ENCODE data around the gene HRNR. TPM values are rescaled to one million over a fixed set of nuclear protein-coding genes. Genes with fewer than 3 reads are reported as not detected.

The HRNR gene
- polyA plus RNA-seq, 1 donor from 2014 or later = not detected

DNA sequence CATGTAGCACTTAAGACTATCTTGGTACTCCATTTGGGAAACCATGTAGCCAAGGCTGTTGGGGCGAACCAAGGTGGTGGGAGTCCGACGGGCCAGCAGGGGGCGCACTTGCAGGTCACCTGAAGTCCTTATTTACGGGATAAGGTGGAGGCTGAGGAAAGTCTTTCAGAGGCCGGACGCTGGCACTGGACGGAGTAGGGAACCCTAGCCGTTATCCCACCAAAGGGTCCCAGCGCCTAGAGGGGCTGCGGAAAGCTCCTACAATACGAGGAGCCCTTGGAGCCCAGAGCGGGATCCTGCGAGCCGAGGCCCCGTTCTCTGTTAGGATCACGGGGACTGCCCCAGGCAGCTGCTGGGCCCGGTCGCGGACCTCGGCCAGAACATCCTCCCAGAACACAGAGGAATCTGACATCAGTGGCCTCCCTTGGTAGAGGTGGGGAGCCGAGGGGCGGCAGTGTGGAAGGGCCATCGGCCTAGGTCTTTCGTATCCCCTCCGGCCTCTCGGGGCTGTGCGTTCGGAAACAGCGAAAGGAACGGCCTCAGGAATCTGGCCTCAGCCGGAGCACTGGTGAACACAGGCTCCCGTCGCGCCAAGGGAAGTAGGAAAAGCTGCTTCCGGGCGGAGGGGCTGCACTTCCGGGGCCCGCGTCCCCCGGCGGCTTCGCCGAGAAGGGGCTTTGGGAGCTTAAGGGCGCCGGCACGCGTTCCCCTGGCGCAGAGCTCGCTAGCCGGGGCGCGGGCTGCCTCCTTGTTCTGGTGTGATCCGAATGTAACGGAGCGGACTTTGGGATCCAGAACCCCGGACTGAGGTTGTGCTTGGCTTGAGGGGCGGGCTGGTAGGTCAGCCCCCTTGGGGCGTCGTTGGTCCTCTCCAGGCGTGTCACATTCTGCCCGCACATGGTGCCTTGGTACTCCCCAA is 35.1 kb downstream of the HRNR start:
- no peaks in the 10 kb centered on the region for H3K27me3 ChIP-seq (ENCODE audit: insufficient read depth, low read depth, low read length)
- H3K4me2 ChIP-seq (ENCODE audit: low read length) = no peak overlapping the region
- H3K9me2 ChIP-seq (ENCODE audit: insufficient read depth, low read length) = no peaks in the 10 kb centered on the region
- TF ChIP-seq MXI1 (conservative IDR thresholded peaks at IDR 0.05; ENCODE audit: poor library complexity, severe bottlenecking) (no peak), SMC3 (conservative IDR thresholded peaks at IDR 0.05; ENCODE audit: poor library complexity) (no peak), EZH2 (IDR thresholded peaks at IDR 0.05; ENCODE audit: borderline replicate concordance, insufficient read depth, low read length, poor library complexity, severe bottlenecking) (no peak)
- no peak overlapping the region for H2AFZ ChIP-seq (ENCODE audit: low read depth, low read length)
- no peaks in the 10 kb centered on the region for H4K20me1 ChIP-seq (ENCODE audit: insufficient read depth)
- no peak overlapping the region for H3K9ac ChIP-seq (ENCODE audit: low read length)
- no peaks in the 10 kb centered on the region for H3K9me3 ChIP-seq (ENCODE audit: low read length)
- H3K27ac ChIP-seq (ENCODE audit: low read length) = no peak overlapping the region
- no peaks in the 10 kb centered on the region for H3K36me3 ChIP-seq (ENCODE audit: insufficient read depth, low read length)
- H3K4me3 ChIP-seq (ENCODE audit: low read length) = no peak overlapping the region
- no peaks in the 10 kb centered on the region for H3K79me2 ChIP-seq (replicated peaks; ENCODE audit: insufficient read depth, low read length)
- no peaks in the 10 kb centered on the region for H3F3A ChIP-seq (ENCODE audit: insufficient read depth, low read length, poor library complexity, severe bottlenecking)

DNA sequence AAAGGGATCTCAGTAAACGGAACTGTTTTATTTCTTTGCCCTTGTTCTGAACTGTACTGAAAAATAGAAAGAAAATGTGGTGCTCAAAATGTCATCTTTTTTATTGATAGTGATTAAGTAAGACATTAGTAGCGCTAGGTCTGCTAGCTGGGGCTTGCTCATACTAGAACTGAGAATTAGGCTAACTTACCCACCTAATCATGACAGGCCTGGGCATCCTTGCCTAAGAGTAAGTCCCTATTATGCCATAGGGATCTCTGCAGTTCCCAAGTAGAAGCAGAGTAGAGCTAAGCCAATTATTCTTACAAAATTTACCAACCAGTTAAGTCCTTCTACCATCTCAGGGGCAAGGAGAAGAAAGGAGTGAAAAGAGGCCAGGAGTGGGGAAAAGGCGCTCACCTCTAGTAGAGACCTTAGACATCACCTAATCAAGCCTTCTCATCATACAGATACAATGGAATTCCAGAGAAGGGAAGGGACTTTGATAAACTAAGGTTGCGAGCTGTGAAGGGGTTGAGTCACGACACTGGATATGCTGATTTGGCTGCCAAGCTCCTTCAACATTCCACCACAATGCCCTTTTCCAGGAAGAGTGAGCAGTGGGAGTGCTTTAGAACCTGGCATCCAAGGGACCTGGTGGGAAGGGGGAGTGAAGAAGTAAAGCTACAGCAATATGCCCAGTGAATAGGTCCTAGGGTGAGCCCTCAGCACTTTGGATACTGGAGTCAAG is 37.3 kb downstream of the HRNR start:
- H2AFZ ChIP-seq (ENCODE audit: low read depth, low read length) = no peak overlapping the region
- no peak for TF ChIP-seq TAF1 (IDR thresholded peaks at IDR 0.05; ENCODE audit: low read depth)
- TF ChIP-seq EZH2 (IDR thresholded peaks at IDR 0.05; ENCODE audit: borderline replicate concordance, insufficient read depth, low read length, poor library complexity, severe bottlenecking) = no peak
- no peak for TF ChIP-seq POLR2AphosphoS5 (IDR thresholded peaks at IDR 0.05)
- no peak for TF ChIP-seq EP300 (conservative IDR thresholded peaks at IDR 0.05; ENCODE audit: poor library complexity, severe bottlenecking)
- TF ChIP-seq RAD21 (conservative IDR thresholded peaks at IDR 0.05) = no peak
- no peak for TF ChIP-seq SMC3 (conservative IDR thresholded peaks at IDR 0.05; ENCODE audit: poor library complexity)
- no peak for TF ChIP-seq MXI1 (conservative IDR thresholded peaks at IDR 0.05; ENCODE audit: poor library complexity, severe bottlenecking)
- TF ChIP-seq, protein P1, sequence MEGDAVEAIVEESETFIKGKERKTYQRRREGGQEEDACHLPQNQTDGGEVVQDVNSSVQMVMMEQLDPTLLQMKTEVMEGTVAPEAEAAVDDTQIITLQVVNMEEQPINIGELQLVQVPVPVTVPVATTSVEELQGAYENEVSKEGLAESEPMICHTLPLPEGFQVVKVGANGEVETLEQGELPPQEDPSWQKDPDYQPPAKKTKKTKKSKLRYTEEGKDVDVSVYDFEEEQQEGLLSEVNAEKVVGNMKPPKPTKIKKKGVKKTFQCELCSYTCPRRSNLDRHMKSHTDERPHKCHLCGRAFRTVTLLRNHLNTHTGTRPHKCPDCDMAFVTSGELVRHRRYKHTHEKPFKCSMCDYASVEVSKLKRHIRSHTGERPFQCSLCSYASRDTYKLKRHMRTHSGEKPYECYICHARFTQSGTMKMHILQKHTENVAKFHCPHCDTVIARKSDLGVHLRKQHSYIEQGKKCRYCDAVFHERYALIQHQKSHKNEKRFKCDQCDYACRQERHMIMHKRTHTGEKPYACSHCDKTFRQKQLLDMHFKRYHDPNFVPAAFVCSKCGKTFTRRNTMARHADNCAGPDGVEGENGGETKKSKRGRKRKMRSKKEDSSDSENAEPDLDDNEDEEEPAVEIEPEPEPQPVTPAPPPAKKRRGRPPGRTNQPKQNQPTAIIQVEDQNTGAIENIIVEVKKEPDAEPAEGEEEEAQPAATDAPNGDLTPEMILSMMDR (IDR thresholded peaks at IDR 0.05; ENCODE audit: poor library complexity, severe bottlenecking) = no peak
- TF ChIP-seq, protein P2, sequence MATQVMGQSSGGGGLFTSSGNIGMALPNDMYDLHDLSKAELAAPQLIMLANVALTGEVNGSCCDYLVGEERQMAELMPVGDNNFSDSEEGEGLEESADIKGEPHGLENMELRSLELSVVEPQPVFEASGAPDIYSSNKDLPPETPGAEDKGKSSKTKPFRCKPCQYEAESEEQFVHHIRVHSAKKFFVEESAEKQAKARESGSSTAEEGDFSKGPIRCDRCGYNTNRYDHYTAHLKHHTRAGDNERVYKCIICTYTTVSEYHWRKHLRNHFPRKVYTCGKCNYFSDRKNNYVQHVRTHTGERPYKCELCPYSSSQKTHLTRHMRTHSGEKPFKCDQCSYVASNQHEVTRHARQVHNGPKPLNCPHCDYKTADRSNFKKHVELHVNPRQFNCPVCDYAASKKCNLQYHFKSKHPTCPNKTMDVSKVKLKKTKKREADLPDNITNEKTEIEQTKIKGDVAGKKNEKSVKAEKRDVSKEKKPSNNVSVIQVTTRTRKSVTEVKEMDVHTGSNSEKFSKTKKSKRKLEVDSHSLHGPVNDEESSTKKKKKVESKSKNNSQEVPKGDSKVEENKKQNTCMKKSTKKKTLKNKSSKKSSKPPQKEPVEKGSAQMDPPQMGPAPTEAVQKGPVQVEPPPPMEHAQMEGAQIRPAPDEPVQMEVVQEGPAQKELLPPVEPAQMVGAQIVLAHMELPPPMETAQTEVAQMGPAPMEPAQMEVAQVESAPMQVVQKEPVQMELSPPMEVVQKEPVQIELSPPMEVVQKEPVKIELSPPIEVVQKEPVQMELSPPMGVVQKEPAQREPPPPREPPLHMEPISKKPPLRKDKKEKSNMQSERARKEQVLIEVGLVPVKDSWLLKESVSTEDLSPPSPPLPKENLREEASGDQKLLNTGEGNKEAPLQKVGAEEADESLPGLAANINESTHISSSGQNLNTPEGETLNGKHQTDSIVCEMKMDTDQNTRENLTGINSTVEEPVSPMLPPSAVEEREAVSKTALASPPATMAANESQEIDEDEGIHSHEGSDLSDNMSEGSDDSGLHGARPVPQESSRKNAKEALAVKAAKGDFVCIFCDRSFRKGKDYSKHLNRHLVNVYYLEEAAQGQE (IDR thresholded peaks at IDR 0.05; ENCODE audit: borderline replicate concordance) = no peak

More for the DNA sequence above, 37.3 kb downstream of the HRNR start:
- Histone ChIP-seq H3K9me3 (ENCODE audit: low read length) (no peaks in the 10 kb centered on the region), H3K27ac (ENCODE audit: low read length) (no peak overlapping the region), H3K9ac (ENCODE audit: low read length) (no peak overlapping the region), H3K4me3 (ENCODE audit: low read length) (no peak overlapping the region), H4K20me1 (ENCODE audit: insufficient read depth) (no peaks in the 10 kb centered on the region), H3K36me3 (ENCODE audit: insufficient read depth, low read length) (no peaks in the 10 kb centered on the region), H3K9me2 (ENCODE audit: insufficient read depth, low read length) (no peaks in the 10 kb centered on the region), H3K4me2 (ENCODE audit: low read length) (no peak overlapping the region), H3F3A (ENCODE audit: insufficient read depth, low read length, poor library complexity, severe bottlenecking) (no peaks in the 10 kb centered on the region), H3K27me3 (ENCODE audit: insufficient read depth, low read depth, low read length) (no peaks in the 10 kb centered on the region), H3K79me2 (replicated peaks; ENCODE audit: insufficient read depth, low read length) (no peaks in the 10 kb centered on the region)

Data from neural cell (in vitro differentiated cells).